ENCODE measurements around the gene LRAT.
"Not testable (repeated sequence)": the region's sequence is repeated elsewhere in the genome, so short reads cannot be mapped to it uniquely, and the experiment has no call there.

The LRAT gene

DNA sequence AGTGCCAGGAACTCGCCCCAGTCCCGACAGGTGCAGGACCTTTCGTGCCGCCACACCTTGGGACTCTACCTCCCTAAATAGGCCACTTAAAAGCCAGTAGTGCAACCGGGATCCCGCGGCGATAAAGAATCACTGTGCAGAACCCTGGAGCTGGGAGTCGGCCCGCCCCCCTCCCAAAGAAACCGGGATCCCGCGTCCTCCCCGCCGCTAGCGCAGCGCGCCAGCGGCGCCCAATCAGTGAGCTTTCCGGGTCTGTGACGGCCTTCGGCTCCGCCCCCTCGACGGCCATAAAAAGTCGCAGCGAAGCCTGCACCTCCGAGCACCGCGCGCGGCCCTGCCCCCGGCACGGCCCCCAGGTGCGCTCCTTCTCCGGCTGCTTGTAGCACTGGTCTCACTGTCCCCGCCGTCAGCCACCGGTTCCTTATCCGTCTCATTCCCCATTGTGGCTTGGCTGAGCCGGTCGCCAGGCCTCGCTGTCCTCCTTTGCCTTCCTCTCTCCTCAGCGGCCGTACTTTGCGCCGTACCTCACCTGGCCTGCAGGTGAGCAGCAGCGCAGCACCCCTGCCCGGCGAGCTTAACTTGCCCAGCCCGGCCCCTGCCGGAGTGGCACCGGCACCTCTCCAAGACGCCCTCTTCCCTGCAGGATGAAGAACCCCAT, at the start of gene LRAT:
TSS of gene LRAT (plus strand) at position 318 of the 658 bp plus-strand sequence. CDS start at position 645, 327 bp downstream.
- DNase-seq, result no peak

DNA sequence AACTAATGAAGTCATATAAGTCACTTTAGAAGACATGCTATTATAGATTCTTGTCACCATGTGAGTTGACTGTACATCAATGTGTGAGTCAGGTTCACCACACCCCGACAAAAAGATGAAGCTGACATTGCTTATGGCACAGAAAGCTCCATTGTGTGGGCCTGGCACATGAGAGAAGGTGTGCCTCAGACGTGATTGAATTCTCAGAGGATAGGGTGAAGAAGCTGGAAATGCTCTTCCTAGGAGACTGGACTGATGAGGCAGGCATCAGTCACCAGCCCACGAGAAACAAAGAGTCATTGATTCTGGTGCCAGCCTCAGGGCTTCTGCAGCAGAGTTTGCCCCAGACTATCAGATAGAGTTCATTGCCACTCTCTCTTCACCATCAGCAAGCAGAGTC, 35.9 kb upstream of the LRAT start:
- DNase-seq, result no peak

DNA sequence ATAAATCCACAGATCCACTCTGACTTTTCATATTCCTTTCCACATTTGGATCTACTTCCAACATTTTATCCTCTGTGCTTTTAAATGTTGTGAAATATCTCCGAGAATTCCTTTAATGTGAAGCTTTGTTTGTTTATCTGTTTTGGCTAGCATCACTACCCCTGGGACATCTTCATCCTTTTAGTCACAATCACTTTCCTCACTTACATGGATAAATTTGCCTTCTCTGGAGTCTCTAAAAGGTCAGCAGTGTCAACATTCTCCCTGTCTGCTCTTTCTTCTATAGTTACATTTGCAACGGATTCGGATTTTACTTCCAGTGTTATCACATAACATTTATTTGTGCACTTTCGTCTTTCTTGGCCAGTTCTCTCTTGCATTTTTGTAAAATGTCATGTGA, 34.2 kb upstream of the LRAT start:
- no peak for DNase-seq

DNA sequence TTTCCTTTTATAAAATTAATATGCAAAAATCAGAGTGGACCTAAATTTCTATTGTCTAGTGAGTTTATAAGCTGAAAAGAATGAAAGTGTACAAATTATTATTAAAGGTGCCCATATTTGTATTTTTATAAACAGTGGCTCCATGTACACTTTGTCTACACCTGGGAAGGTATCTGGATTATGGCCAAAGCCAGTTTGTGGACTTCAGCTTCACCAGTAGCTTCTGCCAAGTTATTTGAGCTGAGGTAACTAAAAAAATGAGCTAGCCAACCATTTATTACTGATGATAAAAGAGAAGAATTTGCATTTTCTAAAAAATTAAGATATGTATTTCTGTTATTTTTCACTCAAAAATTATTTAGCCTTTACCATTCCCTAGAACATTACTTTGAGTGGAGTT, 32.3 kb upstream of the LRAT start:
- DNase-seq, result no peak

DNA sequence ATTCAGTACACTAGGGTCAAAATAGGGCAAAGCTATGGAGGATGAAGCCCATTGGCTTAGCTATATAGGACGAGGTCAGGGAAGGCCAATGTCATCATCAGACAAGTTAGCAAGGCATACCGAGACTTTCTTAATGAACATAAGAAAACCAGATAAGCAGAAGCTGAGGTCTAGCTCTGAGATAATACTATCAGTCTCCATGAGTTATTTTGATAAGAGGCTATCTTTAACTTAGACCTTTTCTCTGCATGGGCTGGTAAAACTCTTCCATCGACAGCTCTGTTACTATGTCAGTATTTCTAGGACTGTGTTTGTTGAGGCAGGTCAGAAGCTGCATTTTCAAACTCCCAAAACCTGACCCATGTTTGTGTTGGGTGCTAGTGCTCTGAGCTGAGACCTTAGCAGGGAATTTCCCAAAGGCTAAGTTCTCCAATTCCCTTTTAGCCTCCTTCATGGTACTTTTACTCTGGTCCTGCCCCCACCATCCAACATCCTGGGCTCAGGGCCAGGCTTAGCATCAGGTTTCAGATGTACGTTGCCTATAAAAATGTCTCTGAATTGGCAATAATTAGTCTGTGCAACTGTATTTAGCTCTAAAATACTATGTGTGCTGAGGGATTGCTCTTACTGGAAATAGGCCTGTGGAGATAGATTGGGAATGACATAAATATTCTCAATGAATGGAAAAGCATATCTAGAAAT, 29.3 kb upstream of the LRAT start:
- no peak for DNase-seq

DNA sequence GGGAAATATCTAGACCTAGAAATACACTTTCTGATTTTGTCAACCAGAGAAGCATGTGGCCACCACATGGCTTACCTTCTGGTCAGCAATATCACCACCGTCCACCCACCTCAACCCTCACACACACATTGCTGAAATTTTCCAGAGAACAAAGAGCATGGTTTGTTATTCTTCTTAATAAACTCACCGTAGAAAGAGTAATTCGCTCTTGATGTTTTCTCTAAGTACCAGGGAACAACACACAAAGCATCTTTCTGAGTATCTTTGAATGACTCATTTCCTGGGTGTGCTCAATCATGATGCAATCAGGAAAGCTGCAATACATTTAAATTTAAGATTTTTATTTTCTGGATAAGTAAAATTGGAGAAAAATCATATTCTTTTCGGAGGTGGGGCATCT, 24.7 kb upstream of the LRAT start:
- no peak for DNase-seq

DNA sequence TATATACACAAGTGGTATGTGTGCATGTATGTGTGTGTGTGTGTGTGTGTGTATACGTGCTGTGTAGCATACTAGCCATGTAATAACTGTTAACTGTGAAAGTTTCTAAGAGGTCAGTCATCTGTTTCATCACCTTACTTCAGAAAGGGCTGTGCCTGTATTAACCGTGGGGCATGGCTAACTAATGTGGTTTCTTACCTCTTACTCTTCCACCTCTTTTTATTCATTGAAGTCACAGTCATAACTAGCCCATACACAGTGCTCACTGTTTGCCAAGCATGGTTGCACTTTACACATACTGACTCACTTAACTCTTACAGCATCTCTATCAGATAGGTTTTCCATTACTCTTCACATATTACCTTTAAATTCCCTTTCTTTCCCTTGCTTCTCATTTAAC, 23.7 kb upstream of the LRAT start:
- DNase-seq, result no peak

DNA sequence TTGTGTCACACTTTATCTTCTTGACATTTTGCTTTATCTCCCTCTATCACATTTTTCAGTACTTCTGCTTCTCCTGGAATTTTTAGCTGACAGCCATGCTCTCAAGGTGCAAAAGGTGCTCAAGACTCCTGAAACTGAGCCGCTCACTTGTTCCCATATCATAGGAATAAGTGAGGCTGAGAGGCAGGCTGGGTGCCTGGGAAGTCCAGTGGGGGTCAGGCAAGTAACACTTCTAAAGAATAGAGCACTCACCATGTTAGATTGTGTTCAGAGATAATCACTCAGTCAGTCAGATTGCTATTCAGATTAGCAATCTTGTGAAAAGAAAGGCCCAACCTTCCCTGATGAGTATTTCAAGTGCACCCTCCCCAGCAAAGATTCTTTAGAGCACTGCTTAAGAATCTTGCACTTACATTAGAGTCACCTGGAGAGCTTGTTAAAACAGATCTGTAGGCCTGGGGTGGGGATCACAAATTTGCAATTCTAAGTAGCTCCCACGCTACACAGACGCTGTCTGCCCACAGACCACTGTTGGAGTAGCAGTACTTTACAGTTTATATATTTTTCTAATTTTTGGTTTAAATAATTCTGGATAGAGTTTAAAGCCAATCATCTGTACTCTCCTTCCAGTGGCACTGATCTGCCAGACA, 23.1 kb upstream of the LRAT start:
- no peak for DNase-seq

DNA sequence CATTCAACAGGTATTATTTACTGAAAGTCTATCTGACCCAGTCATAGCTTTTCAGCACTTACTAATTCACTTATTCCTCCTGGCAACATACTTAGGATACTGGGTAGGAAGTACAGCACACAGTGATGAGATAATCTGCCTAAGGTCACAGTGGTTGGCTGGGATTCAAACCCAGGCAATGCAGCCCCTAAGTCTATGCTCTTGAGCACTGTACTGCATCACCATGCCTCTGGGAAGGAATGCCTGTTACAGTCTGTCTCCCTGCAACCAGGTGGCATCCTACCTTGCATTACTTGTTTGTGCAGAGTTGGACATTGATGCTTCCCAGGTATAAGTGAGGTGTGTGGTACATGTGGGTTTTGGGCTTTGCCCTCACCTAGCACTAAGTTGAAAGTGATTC, 21.5 kb upstream of the LRAT start:
- no peak for DNase-seq

DNA sequence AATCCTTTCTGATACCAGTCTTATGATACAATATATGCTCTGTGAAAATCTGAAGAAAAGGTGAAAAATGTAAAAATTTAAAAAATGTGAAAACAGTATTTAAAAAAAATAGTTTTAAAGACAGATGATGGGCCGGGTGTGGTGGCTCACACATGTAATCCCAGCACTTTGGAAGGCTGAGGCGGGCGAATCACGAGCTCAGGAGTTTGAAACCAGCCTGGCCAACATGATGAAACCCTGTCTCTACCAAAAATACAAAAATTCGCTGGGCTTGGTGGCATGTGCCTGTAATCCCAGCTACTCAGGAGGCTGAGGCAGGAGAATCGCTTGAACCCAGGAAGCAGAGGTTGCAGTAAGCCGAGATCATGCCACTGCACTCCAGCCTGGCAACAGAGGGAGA, 20.2 kb upstream of the LRAT start:
- not testable (repeated sequence) for DNase-seq

DNA sequence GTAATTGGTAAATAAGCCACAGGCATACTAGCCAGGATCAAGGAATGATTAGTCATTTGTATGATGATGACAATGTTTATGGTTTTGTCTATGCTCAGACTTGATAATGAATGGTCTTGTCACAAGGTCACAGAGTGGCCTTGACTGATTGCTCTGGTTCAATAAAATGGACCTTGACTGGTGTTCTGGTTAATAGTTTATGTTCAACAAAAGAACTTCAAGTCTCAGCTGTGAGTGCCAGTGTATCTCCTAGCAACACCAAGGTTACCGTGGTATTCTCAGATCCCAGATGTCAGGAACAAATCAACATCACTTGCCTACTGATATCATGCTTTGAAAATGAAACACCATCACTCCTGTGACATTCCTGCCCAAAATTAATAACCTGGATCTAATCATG, 16.3 kb upstream of the LRAT start:
- no peak for DNase-seq

DNA sequence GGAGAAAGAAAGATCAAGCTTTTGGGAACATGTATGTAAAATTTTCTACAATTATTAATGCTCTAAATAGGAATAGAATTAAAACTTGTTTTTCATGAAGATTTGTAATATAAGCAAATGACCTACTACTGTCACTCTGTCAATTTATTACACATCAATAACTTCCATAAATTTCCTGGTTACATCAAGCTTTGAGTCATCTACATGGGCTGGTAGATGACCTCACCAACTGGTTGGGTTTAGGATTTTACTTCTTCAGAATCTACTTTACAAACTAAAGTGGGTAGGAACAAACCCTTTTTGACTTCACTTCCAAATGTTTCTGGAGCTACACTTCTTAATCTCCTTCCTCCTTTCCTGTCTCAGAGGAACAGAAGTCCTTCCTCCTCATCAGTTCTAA, 12.0 kb upstream of the LRAT start:
- no peak for DNase-seq

DNA sequence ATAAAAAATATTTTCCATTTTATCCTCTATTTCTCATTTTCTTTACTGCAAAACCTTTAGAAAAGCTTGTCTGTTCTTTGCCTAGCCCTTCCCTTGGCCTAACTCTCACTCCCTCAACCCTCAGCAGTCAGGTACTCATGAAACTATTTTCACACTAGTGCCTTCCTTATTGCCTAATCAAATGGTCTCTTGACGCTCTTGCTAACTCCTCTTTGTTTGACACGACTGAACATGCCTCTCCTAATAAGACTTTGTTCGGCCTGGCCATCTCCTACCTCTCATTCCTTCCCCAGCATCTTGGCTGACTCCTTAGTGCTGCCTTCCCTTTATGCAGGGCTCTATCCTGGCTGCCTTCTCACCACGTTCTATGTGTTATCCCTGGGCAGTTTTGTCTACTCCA, 11.1 kb upstream of the LRAT start:
- no peak for DNase-seq

DNA sequence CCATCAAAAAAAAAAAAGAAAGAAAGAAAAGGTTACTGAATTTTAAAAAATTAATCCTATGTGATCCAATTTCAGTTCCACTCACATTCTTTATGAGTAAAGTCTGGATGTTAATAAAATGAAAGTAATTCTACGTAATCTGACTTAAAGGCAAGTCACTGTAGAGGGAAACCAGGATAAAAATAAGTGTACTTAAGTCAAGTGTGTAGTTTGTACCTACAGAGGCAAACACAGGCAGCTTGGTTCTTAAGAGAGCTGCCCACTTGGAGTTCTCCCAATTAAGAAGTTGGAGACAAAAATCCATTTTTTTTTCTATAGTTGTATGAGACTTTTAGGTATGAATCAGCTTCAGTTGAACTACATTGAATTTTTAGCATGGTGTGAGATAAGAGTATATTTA, 7.0 kb upstream of the LRAT start:
- no peak for DNase-seq

DNA sequence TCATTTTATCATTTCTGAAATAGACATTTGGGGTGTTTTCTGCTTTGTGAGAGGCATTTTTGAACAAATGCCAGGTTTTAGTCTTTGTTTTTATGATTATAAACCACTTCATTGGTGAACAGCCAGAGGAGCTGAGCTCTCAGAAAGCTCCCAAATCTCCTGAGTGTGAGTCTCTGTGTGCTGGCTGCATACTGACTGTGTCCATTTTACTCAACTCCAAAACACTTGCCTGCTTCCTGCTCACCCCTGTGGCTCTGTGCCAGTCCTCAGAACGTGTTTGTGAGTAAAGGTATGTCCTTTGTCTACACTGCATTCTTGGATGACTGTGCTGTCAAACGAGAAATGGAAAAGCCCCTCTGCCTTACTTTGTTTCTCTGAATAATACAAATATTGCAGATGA, 5.4 kb upstream of the LRAT start:
- no peak for DNase-seq

DNA sequence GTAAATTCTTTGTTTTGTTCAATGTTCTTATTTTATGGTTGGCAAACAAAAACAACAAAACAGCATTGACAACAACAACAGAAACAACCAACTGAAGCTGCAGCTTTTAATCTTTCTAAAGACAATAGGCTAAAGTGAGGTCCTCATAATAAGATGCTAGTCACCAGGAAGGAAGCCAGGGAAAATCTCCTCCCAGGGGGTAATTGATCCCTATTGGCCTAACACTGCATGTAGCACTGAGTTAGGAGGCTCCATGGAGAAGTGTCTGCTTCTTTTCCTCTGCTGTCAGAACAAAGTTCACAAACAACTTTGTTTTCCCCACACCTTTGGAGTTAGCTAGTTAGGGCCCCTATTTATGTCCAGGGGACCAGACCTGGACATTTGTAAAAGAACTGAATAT, 4.7 kb upstream of the LRAT start:
- DNase-seq, result no peak

DNA sequence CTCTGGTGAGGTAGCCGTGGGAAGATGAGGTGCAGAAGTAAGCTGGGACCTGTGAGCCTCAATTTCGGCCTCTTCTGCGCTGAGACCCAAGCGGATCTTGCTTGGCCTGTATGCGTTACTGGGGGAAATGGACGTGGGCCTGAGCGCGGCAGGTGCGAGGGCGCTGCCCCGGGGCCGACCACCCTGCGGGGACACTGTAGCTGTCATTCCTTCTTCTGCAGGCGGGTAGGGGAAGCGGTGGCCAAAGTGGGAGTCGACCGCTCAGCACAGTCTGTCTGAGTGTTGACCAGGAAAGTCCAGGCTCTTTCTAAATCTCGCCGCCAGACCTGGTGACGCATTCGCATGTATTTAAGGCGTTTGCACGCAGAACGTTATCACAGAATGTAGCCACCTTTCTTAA, 3.3 kb upstream of the LRAT start:
- DNase-seq, result no peak

DNA sequence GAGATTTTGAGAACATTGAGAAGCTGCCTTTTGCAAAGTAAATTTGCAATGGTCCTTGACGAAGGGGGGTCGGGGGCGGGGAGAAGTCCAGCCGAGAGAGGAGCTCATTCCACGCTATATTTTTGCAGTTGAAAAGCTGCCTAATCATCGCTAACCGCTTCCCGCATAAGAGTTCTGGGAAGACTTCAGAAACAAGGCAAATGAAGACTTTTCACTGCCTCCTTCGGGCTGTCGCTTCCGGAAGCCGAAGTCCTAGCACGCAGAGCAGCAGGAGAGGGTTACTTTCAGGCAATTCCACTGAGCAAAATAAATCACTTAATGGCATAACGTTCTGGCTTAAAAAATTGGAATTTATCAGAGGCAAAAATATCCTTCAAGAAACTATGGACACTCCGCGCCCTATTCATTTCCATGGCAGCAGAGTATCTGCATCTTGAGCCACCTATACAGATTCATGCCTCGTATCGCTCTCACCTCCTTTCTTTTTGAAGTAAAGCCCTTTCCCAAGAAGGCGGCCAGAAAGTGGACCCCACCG, 2.6 kb upstream of the LRAT start:
- no peak for DNase-seq

DNA sequence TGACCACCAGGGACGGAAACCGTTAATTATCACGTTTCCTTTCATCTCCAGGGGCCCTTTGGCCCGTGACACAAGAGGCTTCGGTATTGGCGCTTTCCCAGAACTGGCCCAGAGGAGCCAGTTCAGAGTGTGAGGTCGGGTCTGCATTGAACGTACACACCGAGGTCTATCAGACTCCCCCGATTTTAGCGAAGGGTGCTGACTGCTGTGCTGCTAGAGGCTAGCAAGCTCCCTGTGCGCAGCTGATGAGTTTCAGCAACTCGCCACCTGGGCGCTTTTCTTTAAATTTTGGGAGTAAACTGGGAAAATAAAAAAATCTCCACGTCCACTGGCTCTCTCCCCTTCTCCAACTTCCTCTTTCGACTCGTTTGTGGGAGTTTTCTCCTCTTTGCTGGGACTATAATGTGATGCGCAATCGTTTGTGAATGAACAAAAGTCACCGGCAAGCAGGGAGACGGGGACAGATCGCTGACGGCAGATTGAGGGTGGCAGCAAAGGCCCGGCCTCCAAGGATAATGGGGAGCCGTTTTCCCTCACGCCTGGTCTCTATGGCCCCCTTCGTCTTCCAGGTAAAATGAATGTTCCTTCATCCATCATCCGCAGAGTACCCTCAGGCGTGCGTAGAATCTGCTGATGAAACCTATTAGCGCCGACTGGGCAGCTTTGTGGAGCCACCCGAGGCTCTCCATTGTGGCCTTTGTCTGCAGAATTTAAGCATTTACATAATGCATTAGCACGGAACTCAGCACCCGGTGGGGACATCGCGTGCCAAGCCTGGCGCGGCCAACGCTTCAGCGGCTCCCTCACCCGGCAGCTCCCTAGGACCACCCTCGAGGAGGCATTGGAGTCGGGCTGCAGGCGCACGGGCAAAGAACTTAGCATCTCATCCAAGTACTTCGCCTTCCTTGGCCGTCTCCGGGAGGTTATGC, 1.6 kb upstream of the LRAT start:
- DNase-seq, result no peak

DNA sequence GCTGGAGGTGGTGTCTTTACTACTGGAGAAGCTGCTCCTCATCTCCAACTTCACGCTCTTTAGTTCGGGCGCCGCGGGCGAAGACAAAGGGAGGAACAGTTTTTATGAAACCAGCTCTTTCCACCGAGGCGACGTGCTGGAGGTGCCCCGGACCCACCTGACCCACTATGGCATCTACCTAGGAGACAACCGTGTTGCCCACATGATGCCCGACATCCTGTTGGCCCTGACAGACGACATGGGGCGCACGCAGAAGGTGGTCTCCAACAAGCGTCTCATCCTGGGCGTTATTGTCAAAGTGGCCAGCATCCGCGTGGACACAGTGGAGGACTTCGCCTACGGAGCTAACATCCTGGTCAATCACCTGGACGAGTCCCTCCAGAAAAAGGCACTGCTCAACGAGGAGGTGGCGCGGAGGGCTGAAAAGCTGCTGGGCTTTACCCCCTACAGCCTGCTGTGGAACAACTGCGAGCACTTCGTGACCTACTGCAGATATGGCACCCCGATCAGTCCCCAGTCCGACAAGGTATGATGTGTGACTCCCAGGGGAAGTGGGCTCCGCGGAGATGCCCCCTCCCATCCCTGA, 634 bp downstream of the LRAT start:
- no peak for DNase-seq

DNA sequence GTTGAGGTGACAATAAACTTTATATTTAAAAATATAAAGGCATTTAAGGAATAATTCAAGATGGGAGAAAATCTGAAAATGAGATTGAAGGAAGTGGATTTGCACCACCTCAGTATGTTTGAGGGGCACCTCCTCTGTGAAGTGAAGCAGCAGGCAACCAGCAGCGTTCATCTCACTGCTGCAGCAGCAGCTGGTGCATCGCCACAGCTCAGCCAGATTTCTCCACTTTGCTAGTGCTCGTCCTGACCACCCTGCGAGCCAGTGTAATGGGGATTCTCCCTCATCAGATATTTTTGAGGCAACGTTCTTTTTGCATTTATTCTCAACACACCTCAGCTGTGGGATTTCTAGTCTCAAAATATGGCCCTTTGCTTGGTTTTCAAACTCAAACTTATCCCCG, 13.9 kb downstream of the LRAT start:
- no peak for DNase-seq

DNA sequence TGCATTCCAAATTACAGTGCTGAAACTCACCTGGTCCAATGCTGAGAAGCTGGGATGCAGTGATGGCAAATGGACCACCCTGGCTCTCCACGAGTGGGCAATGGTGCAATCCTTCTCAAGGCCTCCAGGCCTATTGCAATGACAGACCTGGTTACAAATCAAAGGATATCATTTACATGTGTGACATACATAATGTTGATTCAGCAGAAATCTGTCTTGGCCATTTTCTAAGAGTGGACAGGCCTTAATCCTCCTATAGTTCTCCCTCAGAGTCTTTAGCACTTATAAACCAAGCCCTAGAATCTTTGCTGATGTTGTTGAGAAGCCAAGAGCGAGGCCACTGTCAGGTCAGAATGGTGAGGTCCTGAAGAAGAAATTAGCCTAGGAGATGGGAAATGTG, 17.1 kb downstream of the LRAT start:
- no peak for DNase-seq

DNA sequence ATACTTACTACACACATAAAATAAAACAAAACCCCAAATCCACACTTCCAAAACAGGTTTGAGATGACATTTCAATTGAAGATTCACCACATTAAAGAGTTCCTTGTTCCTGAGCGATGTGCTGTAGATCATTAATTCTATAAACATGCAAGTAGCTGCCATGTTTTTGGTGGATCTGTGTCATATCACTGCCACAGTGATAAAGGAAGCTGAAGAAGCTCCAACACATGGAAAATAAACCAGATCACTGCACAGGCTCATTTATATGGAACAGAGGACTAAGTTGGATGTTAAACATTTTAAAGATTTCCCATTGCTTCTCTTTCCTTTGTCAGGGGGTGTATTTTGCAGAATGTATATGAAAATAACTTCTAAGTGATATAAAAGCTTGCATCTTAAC, 34.5 kb downstream of the LRAT start:
- DNase-seq, result no peak
